ENCODE data around the gene GPRC5B.

The GPRC5B gene

GRCh38 chr16:19868421-19868820, 16.2 kb downstream of the GPRC5B start:
- no peak for DNase-seq

DNA sequence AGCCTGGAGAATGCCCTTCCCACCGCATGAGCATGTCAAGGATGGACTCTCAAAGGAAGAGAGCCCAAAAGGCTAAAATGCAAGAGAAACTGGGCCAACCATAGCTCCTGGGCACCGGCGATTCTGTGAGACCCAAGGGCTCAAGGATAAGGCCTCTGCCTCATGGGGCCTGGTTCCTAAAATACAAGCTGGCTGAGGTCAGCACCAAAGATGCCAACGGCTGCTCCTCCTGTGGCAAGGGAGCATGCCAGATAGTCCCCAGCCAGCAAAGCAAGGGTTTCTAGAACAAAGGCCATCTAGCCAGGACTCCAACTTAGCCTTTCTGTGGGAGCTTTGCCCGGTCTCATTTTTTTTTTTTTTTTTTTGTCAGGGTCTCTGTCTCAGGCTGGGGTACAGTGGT, 20.1 kb downstream of the GPRC5B start:
- DNase-seq: no peak

DNA sequence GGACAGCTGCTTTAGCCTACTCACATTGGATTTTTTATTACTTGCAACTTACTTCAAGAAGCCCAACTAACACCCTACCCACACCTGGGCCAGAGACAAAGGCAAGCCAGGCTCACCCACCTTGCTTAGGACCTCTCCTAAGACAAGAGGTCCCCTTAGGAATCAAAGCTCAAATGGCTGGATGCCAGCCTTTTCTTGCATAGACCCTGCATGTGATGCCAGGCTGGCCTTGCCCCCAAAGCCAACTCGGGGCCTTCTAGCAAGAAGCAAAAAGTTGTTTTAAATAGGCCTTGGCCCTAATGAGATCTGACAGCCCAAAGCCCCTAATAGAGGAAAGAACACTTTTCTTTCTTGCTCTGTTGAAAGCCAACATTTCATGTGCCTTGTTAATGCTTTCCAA, 20.7 kb downstream of the GPRC5B start:
- DNase-seq: no peak

- DNase-seq: no peak
Measured at GRCh38 chr16:19861811-19862327, 22.8 kb downstream of the GPRC5B start.

DNA sequence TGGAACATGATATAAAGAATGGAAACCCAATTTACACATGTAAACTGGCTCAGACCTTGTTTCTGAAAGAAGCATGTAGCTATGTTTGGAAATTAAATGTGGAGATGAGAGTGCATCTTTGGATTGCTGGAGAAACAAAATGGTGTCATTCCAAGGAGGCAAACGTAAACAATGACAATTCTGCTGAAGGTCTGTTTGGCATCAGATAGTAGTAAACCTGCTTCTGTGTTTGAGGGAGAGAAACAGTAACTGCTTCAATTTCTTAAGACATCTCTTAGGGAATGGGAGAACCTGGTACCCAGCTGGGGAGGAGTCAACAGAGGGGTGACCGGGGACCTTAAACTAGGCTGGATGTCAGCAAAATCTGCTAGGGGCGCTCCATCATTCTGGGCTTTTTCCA, 23.5 kb downstream of the GPRC5B start:
- DNase-seq: no peak

DNA sequence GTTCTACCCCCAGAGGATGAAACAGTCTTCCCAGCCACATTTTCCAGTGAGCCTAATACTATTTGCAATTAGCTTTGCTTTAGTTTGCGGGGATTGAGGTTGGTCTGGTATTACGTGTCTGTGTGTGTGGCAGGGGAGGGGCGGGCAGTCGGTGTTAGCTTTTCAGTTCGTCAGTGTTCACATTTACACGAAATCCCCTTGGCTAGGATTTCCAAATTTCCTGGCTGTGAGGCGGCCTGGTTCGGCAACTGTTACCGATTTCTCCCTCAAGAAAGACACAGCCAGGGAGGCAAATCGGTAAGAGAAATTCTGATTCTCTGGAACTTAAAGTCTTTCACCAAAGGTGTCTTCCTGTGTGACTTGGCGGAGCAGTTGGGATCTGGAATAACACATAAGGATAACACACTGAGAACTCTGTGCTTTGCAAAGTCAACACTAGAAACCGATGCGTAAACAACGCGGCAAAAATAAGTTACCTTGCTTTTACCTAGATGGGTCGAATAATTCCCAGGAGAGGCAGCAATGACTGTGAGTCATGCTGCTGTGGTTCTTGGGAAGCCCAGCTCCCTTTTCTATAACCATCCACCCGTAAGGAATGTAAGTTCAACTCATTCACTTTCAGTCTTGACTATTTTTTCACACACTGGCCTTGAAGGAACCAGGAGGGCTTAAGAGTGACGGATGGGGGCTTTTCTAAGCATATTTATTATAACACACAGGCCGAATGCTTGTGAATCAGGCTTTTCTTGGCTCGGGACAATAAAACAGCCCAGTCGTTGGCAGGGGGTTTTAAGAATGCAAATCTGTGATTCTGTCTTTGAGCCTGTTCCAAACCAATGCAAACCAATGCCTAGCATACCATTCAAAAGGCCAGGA, 24.2 kb downstream of the GPRC5B start:
- no peak for DNase-seq

DNA sequence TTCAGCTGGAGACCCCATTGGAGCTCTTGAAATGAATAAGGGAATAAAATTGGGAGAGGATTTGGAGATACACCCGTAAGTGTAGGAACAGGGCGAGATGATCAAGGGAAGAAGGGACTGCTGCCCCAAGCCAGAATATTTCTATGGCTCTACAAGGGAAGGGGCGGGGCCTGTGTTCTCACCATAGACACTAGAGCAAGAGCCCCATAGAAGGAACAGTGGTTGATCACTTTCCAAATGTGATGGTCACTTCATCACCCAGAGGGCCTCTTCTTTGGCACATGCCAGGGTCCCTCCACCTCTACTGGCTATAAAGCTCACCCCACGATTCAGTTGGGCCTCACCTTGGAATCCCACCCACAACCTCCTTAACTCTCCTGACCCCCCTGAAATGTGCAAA, 25.0 kb downstream of the GPRC5B start:
- no peak for DNase-seq

- DNase-seq: no peak
Measured at GRCh38 chr16:19859166-19859565, 25.5 kb downstream of the GPRC5B start.

- no peak for DNase-seq
Measured at GRCh38 chr16:19858340-19859018, 26.2 kb downstream of the GPRC5B start.

DNA sequence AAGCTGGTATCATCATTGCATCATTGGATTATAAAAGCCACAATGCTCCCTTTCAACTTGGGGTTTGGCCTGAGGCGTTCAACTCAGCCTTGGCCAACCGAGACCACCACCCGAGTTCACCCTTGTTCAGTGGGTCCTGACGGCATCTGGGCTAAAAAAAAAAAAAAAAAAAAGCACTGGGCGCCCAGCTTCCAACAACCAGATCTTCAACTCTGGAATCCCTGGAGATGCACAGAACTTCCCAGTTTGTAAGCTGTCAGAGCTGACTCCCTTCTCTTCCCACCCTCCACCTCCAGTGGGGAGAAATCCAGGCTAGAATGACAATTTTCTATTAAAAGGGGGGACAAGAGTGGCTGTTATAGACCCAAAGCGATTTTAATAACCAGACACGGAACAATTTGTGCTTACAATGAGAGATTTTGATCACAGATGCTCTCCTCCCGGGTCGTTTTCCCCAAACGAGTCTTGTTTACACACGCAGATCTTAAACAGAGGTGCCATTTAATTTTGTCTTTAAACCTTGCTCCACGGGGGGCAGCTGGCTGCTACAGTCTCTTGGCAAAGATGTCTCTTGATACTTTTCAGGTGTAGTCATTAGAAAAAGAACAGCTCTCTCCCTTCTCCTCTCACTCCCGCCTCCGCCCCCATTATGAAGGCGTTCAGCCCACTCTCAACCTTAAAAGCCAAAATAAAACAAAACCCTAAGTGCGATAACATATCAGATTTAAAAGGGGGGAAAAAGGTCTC, 26.9 kb downstream of the GPRC5B start:
- DNase-seq: no peak

DNA sequence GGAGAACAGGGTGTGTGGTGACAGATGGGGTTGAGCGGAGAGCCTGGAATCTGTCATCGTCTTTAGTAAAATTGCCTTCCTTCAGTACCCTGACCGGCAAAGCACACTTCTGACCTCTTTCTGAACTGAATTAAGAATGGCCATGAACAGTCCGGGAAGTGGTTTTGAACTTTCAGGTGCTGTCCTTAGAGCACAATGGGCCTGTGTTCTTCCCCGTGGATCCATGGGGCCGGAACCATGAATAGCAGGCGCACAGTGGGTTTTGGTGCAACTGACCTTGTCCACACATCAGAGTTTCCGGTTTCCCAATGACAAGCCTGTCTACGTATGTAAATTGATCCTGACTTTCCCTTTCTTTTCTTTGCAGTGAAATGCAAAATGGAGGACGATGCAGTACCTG, 28.5 kb downstream of the GPRC5B start:
- no peak for DNase-seq

- no peak for DNase-seq
Measured at GRCh38 chr16:19854543-19854876, 30.1 kb downstream of the GPRC5B start.

DNA sequence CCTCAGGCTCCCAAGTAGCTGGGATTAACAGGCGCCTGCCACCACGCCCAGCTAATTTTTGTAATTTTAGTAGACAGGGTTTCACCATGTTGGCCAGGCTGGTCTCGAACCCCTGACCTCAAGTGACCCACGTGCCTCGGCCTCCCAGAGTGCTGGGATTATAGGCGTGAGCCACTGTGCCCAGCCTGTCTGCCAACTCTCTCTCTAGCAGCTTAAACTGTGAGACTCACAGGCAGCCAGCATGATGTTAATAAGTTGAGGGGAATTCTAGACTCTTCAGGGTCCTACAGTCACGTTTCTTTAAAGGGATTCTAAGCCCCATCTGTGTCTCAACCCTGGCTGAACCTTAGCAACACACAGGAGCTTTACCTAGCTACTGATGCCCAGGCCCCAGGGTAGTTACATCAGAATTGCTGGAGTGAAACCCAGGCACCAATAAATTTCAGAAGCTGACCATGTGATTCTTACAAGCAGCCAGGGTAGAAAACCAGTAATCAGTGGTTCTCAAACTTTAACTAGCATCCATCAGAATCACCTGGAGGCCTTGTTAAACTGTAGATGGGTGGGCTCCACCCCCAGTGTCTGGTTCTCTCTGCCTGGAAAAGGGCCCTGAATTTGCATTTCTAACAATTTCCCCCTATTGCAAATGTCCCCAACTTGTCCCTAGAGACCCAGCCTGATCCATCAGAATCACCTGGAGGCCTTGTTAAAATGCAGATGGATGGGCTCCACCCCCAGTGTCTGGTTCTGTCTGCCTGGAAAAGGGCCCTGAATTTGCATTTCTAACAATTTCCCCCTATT, 30.7 kb downstream of the GPRC5B start:
- DNase-seq: no peak

DNA sequence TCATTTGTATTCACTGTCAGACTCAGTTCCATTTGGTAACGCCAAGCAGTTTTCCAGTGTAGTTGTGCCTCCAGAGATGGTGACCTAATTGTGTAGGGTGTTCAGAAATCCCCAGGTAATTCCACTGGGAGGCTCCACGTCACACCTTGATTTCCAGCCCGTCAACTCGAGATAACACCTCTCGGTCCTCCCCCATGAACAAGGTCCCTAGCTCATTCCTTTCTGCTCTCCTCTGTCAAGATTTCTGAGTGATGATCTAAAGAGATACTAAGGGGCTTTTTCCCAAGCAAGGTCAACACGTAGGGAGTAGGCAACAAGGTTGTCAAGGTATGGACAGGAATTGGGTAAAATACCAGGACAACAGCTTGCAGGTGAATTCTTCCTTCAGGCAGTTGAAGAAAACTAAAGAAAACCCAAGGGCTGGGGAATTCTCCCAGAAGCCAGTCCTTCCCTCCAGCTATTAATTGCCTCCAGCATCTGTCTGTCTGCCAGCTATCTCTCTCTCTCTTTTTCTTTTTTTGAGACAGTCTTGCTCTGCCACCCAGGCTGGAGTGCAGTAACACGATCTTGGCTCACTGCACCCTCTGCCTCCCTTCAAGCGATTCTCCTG, 31.4 kb downstream of the GPRC5B start:
- no peak for DNase-seq

DNA sequence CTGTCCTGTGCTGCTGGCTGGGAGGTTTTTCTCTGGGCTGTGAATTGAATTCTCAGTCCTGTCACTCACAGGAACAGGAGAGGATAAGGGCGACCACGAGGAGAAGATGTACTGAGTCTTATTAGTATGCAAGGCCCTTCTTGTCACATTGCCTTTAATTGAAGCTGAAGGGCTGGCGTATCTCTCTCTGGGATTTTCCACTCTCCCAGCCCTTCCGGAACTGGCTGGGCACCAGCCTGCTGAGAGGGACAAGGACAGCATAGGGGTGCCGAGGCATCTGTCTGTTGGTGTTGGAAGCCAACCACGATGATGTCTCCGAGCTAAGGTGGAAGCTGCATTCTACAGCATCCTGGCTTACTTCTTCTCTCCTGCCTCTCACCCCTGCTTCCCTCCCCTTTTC, 33.2 kb downstream of the GPRC5B start:
- DNase-seq: no peak

DNA sequence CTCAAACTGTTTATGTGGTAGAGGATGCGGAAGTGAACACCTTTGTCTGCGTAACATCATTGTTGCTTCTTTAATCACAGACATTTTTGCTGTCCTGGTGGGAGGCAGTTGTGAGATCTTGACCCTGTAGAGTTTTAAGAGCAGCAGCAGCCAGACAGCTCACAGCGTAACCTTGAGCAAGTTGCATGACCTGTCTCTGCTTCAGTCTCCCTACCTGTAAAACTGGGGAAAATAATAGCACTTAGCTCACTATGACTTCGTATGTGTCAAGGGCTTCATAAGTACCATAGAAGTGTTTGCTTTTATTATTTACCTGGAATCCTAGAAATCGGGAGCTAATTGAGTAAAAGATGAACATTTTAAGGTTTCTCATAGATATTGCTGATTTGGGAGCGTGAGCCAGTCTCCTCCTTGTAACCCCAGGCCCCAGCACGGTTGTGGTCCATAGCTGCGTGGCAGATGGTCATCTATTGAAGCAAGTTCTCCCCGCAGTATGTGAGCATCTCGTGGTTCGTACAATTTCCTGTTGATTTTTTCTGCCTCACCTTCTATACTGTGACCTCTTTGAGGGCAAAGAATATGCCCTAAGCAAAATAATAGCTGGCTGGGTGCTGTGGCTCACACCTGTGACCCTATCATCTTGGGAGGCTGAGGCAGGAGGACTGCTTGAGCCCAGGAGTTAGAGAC, 34.4 kb downstream of the GPRC5B start:
- DNase-seq: no peak

- DNase-seq: no peak
Measured at GRCh38 chr16:19848756-19849155, 35.9 kb downstream of the GPRC5B start.

DNA sequence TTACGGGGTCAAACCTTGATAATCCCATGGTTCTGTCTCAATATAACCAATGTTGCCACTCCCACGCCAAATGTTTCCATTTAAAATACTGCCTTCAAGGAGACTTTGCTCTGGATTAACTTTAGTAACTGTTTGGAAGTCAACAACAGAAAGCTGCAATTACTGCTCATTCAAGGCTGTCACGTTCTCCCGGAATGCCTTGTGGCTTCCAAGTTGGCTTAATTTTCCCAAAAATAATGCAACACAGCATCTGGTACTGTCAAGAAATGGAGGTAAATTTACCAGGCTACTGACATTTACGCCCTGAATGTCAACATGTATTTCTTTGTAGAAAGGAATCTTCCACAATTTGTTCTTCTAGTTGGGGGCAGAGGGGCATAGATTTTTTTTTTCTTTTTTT, 38.2 kb downstream of the GPRC5B start:
- no peak for DNase-seq

GRCh38 chr16:19844945-19845641, 39.6 kb downstream of the GPRC5B start:
- DNase-seq: no peak

- DNase-seq: no peak
Measured at GRCh38 chr16:19843371-19843770, 41.3 kb downstream of the GPRC5B start.

All from Kasumi-1 (cell line).